AG04450 (cell line): ENCODE measurements around the gene PRCC. TPM values are rescaled to one million over a fixed set of nuclear protein-coding genes. Genes with fewer than 3 reads are reported as not detected.

ENCODE experiments used
- CTCF ChIA-PET: fragments of 300-600, 350-600 bp; formaldehyde crosslinking; extraction: SDS; loops from one replicate; lab custom pipeline; 2022; ENCODE audit warnings: antibody characterized with exemption, inconsistent platforms; lab: Charles Lee
- POLR2A ChIA-PET: fragments of 350-600 bp; formaldehyde crosslinking; extraction: SDS; loops from one replicate; lab custom pipeline; 2021; ENCODE audit warnings: antibody characterized with exemption, inconsistent platforms; lab: Yijun Ruan, JAX
- DNase-seq: peaks from one replicate; pipeline ENCODE4 v3.0.0-alpha.2; 2011; ENCODE audit warnings: low read depth, low spot score
- H3K27ac ChIP-seq: one replicate; pipeline ENCODE4 v1.5.1; 2012; ENCODE audit warnings: low read depth, low read length, control low read depth
- H3K27me3 ChIP-seq: one replicate; pipeline ENCODE4 v1.6.0; 2012; ENCODE audit warnings: low read length; ENCODE audit not compliant: control insufficient read depth, insufficient read depth
- H3K4me3 ChIP-seq: 2 replicates; pipeline ENCODE4 v1.5.1; 2011; ENCODE audit warnings: mild to moderate bottlenecking, low read depth, low read length, control low read depth
- H3K9me3 ChIP-seq: 2 replicates; pipeline ENCODE4 v1.5.1; 2012; ENCODE audit warnings: low read length; ENCODE audit not compliant: control insufficient read depth, insufficient read depth
- CTCF ChIP-seq: IDR thresholded peaks from 2 replicates; pipeline ENCODE4 v1.5.1; 2011; ENCODE audit warnings: low read depth, low read length, control low read depth, inconsistent platforms
- polyA plus RNA-seq: library from polyadenylated mRNA; depleted of rRNA; stranded (reverse); fragments of >200 nt; gene quantifications from 2 replicates; pipeline ENCODE4 v1.2.3, GENCODE V29; 2011

Gene PRCC
- polyA plus RNA-seq, 1 experiment: 51.1 TPM

DNA sequence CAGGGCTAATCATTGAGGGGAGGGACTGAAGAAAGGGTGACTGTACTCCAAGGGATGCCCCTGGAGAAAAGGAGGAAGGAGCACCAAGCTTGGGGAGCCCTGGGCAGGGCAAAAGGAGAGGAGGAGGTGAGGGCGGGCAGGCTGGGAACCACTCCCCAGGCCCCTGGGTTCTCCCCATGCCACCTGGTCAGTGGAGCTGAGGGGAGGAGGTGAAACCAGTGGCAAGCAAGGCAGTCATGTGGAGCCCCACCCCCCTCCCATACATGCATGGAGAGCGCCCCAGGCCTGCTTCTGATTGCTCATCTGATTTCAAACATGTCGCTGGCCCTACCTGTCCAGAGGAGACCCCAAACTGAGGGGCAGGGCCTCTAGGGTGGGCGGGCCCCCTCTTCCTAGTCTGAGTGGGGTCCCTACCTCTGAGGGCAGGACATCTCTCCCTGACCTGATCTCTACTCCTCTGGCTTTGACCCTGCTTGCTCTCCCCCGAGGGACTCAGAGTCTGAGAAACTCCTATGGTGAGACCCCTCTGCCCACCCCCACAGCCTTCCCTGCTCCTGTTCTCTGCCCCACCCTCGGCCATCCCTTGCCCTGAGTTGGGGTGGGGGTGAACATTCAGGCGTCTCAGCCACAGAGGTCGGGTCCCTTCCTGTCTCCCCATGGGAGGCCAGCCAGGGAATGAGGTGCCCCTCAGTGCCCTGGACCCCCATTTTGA, 73.0 kb downstream of the PRCC start:
- Histone ChIP-seq H3K27ac (no peak overlapping the region), H3K9me3 (no peaks in the 10 kb centered on the region; the same call in 1 of the 2 replicates), H3K4me3 (no peak overlapping the region), H3K27me3 (peaks cover 79% of the 10 kb centered on the region)
- CTCF ChIA-PET: interaction anchor here (1.2 to 1.5 kb wide), 2 partner anchors 10 to 21 kb away, joined by 4 to 11 read pairs; partner anchors contain the start of gene NTRK1
- POLR2A ChIA-PET: no interaction called here
- DNase-seq: no peak
- no peak for TF ChIP-seq CTCF

DNA sequence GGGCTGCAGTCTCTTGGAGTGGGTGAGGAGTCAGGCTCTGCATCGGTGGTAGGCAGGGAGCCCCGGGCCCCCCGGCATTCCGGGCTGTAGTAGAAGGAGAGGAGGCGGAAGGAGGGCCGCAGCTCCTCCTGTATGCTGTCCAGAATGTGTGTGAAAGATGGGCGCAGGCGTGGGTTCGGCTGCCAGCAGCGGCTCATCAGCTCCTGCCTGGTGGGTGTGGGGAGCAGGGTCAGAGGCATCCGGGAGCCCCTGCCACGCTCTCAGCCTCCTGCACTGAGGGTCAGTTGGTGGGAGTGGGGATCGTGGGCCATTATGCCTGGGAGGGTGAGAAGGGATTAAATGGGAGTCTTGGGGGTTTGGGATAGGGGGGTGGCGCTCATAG, 73.6 kb downstream of the PRCC start:
- no peak overlapping the region for H3K4me3 ChIP-seq
- ChIA-PET POLR2A (no interaction called here), CTCF (interaction anchor here (0.8 to 1.6 kb wide), 4 partner anchors 20 to 87 kb away, joined by 3 to 6 read pairs (median 4); partner anchors contain the start of gene NTRK1)
- no peak for DNase-seq
- H3K27me3 ChIP-seq: peaks cover 79% of the 10 kb centered on the region
- no peaks in the 10 kb centered on the region; the same call in 1 of the 2 replicates for H3K9me3 ChIP-seq
- no peak overlapping the region for H3K27ac ChIP-seq
- TF ChIP-seq CTCF: no peak

- no peak for DNase-seq
- ChIA-PET CTCF (interaction anchor here (0.8 to 1.6 kb wide), 4 partner anchors 20 to 86 kb away, joined by 3 to 6 read pairs (median 4); partner anchors contain the start of gene NTRK1), POLR2A (no interaction called here)
- peaks cover 79% of the 10 kb centered on the region for H3K27me3 ChIP-seq
- no peak overlapping the region for H3K4me3 ChIP-seq
- no peak for TF ChIP-seq CTCF
- H3K9me3 ChIP-seq: no peaks in the 10 kb centered on the region; the same call in 1 of the 2 replicates
- no peak overlapping the region for H3K27ac ChIP-seq
Measured at GRCh38 chr1:156841295-156841855, 74.0 kb downstream of the PRCC start.

- H3K4me3 ChIP-seq: no peak overlapping the region
- H3K27me3 ChIP-seq: peaks cover 79% of the 10 kb centered on the region
- H3K27ac ChIP-seq: no peak overlapping the region
- no peaks in the 10 kb centered on the region; the same call in 1 of the 2 replicates for H3K9me3 ChIP-seq
- DNase-seq: no peak
- ChIA-PET POLR2A (no interaction called here), CTCF (interaction anchor here (1.6 kb wide), 1 partner anchor 17 kb away, joined by 5 read pairs; no protein-coding TSS in a partner anchor)
- no peak for TF ChIP-seq CTCF
Measured at GRCh38 chr1:156842618-156843300, 75.4 kb downstream of the PRCC start.
